Measurements from ENCODE around the gene SPTLC2.
"Not testable (repeated sequence)": the region's sequence is repeated elsewhere in the genome, so short reads cannot be mapped to it uniquely, and the experiment has no call there.

SPTLC2 gene, protein sequence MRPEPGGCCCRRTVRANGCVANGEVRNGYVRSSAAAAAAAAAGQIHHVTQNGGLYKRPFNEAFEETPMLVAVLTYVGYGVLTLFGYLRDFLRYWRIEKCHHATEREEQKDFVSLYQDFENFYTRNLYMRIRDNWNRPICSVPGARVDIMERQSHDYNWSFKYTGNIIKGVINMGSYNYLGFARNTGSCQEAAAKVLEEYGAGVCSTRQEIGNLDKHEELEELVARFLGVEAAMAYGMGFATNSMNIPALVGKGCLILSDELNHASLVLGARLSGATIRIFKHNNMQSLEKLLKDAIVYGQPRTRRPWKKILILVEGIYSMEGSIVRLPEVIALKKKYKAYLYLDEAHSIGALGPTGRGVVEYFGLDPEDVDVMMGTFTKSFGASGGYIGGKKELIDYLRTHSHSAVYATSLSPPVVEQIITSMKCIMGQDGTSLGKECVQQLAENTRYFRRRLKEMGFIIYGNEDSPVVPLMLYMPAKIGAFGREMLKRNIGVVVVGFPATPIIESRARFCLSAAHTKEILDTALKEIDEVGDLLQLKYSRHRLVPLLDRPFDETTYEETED

DNA sequence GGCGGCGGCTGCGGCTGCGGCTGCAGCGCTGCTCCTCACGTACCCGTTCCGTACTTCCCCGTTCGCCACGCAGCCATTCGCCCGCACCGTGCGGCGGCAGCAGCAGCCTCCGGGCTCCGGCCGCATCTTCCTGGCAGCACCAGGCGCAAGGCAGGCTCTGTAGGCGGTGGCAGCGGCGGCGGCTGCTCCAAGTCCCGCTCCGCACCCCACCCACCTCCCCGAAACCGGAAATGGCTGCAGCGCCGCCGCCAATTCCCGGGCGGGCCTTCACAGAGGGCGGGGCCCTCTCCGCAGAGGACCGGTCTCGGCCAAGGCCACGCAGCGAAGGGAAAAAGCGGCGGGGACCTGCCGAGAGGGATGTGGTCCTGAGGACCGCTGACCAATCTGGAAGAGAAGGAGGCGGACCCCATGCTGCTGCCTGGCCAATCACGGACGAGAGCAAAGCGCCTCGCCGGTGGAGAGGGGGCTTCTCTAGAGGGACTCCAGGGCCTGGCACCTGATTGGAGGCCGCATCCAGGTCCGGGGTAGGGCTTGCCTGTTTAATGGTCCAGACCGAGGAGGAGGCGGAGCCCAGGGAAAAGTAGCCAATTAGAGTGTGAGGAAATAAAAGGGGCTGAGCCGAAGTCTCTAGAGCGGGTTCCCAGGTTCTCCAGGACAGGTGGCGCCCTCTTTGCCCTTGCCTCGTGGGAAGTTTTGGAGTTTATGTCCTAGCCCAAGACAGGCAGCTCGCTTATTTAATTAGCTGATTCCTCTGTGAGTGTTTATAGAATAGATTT lies at the start of gene SPTLC2:
TSS of gene SPTLC2 (minus strand) at position 184 of the 776 bp plus-strand sequence. CDS start at position 126, 58 bp downstream.
- TF ChIP-seq, protein P1, sequence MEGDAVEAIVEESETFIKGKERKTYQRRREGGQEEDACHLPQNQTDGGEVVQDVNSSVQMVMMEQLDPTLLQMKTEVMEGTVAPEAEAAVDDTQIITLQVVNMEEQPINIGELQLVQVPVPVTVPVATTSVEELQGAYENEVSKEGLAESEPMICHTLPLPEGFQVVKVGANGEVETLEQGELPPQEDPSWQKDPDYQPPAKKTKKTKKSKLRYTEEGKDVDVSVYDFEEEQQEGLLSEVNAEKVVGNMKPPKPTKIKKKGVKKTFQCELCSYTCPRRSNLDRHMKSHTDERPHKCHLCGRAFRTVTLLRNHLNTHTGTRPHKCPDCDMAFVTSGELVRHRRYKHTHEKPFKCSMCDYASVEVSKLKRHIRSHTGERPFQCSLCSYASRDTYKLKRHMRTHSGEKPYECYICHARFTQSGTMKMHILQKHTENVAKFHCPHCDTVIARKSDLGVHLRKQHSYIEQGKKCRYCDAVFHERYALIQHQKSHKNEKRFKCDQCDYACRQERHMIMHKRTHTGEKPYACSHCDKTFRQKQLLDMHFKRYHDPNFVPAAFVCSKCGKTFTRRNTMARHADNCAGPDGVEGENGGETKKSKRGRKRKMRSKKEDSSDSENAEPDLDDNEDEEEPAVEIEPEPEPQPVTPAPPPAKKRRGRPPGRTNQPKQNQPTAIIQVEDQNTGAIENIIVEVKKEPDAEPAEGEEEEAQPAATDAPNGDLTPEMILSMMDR (IDR thresholded peaks at IDR 0.05; ENCODE audit: low read depth, low read length), result peak; percentile 6
- peak within 1 kb of the TSS; percentile 90 for H3K4me3 ChIP-seq (ENCODE audit: low read depth, low read length)
- in situ Hi-C loops (cut with HindIII; ENCODE audit: low sequenced_read_pairs), result no loop called here
- peak; percentile 100 for DNase-seq (ENCODE audit: low read depth, low spot score)

DNA sequence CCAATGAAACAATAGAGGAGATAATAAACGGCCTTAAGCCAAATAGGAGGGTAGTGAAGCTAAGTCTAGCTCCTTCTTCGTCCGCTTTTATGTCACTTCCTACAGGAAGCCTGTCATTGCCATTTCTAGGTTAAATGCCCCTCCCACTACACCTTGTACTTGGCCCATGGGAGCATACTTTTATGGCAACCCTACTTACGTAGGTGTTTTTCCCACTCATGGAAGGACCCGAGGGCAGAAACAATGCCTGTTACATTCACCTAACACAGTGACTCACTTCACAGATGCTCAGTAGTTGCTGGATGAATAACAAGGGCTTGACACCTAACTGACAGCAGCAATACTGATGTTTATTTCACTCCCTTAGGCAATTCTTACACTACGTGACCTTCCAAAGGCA lies 46.9 kb upstream of the SPTLC2 start:
- TF ChIP-seq, protein P1 (IDR thresholded peaks at IDR 0.05; ENCODE audit: low read depth, low read length), result no peak
- in situ Hi-C loops (cut with HindIII; ENCODE audit: low sequenced_read_pairs), result no loop called here
- no peak for DNase-seq (ENCODE audit: low read depth, low spot score)
- no peak overlapping the region for H3K4me3 ChIP-seq (ENCODE audit: low read depth, low read length)

DNA sequence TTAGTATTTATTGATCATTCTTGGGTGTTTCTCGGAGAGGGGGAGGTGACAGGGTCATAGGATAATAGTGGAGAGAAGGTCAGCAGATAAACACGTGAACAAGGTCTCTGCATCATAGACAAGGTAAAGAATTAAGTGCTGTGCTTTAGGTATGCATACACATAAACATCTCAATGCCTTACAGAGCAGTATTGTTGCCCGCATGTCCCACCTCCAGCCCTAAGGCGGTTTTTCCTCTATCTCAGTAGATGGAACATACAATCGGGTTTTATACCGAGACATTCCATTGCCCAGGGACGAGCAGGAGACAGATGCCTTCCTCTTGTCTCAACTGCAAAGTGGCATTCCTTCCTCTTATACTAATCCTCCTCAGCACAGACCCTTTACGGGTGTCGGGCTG lies 45.1 kb upstream of the SPTLC2 start:
- in situ Hi-C loops (cut with HindIII; ENCODE audit: low sequenced_read_pairs); DNase-seq (ENCODE audit: low read depth, low spot score); H3K4me3 ChIP-seq (ENCODE audit: low read depth, low read length): not testable (repeated sequence)

DNA sequence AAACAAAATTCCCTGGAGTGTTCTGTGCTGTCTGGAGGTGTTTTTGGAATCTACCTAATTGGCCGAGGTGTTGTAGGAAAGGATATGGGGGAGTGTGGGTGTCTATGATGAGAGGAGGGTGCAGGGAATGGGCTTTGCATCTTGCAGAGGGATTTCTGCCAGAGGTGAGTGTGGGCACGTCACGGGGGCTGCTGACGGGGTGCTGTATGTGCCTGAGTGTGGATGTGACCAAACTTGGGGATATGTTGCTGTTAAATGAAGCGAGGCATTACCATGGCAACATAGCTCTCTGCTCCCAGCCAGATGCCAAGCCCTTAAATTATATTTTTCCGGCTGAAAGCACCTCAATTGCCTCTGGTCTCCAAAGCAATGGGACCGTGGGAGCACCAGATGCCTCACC lies 44.3 kb upstream of the SPTLC2 start:
- no peak overlapping the region for H3K4me3 ChIP-seq (ENCODE audit: low read depth, low read length)
- in situ Hi-C loops (cut with HindIII; ENCODE audit: low sequenced_read_pairs), result no loop called here
- TF ChIP-seq, protein P1 (IDR thresholded peaks at IDR 0.05; ENCODE audit: low read depth, low read length), result no peak
- DNase-seq (ENCODE audit: low read depth, low spot score), result peak; percentile 11

DNA sequence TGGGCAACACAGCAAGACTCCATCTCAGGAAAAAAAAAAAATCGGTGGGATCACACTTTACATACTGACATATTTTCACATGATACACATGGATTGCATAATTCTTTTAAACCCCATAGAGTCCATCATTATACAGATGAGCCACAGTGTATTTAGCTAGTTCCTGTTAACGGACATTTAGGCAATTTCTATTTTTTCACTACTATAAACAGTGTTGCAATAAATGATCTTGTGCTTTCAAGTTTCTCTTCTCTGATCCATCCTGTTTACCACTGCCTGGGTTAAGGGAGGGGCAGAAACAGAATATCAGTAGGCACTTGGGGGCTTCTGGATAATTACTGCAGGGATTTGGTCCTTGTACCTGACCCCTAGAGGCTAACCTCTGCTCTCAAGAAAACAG lies 43.4 kb upstream of the SPTLC2 start:
- no peak for DNase-seq (ENCODE audit: low read depth, low spot score)
- TF ChIP-seq, protein P1 (IDR thresholded peaks at IDR 0.05; ENCODE audit: low read depth, low read length), result no peak
- no peak overlapping the region for H3K4me3 ChIP-seq (ENCODE audit: low read depth, low read length)
- in situ Hi-C loops (cut with HindIII; ENCODE audit: low sequenced_read_pairs), result no loop called here

DNA sequence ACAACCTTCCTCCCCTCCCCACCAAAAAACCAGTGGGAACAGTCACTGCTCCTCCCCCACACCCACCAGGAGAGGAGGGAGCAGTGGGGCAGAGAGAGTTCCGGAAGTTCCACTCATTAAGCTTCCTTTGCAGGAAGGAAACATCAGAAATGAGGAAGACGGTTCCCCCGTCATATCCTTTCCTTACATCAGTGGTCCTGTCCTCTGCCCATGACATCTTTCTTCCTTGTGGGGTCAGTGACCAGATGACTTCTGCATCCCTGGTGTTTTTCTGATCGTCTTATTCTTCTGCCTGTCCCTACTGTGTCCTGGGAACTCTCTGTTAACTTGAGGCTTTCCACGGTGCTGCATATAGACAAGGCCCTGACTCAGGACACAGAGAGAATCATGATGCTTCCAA lies 40.8 kb upstream of the SPTLC2 start:
- no peak overlapping the region for H3K4me3 ChIP-seq (ENCODE audit: low read depth, low read length)
- DNase-seq (ENCODE audit: low read depth, low spot score), result no peak
- TF ChIP-seq, protein P1 (IDR thresholded peaks at IDR 0.05; ENCODE audit: low read depth, low read length), result no peak
- in situ Hi-C loops (cut with HindIII; ENCODE audit: low sequenced_read_pairs), result no loop called here

Data from astrocyte of the spinal cord (primary cell).